GM19397 (cell line): ENCODE data around the gene CYBC1.
"Not testable (repeated sequence)": the region's sequence is repeated elsewhere in the genome, so short reads cannot be mapped to it uniquely, and the experiment has no call there.

Experiments
- ATAC-seq: cut with Tn5 transposase; IDR thresholded peaks from one replicate; pipeline ENCODE4 v1.9.1; 2021; ENCODE audit warnings: mild to moderate bottlenecking, moderate library complexity; ENCODE audit not compliant: unreplicated experiment

CYBC1 gene

GRCh38 chr17:82479602-82480001 is 29.1 kb upstream of the CYBC1 start:
- no peak for ATAC-seq

- ATAC-seq: no peak
Measured at GRCh38 chr17:82477934-82478333, 27.4 kb upstream of the CYBC1 start.

- ATAC-seq: no peak
Measured at GRCh38 chr17:82475458-82475857, 24.9 kb upstream of the CYBC1 start.

GRCh38 chr17:82474223-82475010 is 23.9 kb upstream of the CYBC1 start:
- no peak for ATAC-seq

GRCh38 chr17:82470065-82470464 is 19.5 kb upstream of the CYBC1 start:
- no peak for ATAC-seq

- ATAC-seq: no peak
Measured at GRCh38 chr17:82468692-82469091, 18.1 kb upstream of the CYBC1 start.

- ATAC-seq: no peak
Measured at GRCh38 chr17:82465023-82465603, 14.6 kb upstream of the CYBC1 start.

- no peak for ATAC-seq
Measured at GRCh38 chr17:82464567-82464929, 14.0 kb upstream of the CYBC1 start.

- no peak for ATAC-seq
Measured at GRCh38 chr17:82463925-82464566, 13.5 kb upstream of the CYBC1 start.

- ATAC-seq: no peak
Measured at GRCh38 chr17:82463391-82463790, 12.8 kb upstream of the CYBC1 start.

GRCh38 chr17:82461827-82462524 is 11.4 kb upstream of the CYBC1 start:
- ATAC-seq: no peak

- ATAC-seq: not testable (repeated sequence)
Measured at GRCh38 chr17:82459936-82460335, 9.4 kb upstream of the CYBC1 start.

- no peak for ATAC-seq
Measured at GRCh38 chr17:82458885-82459424, 8.4 kb upstream of the CYBC1 start.

- ATAC-seq: peak; percentile 93
Measured at GRCh38 chr17:82458179-82458884, 7.8 kb upstream of the CYBC1 start, which contains the start of gene NARF. Gene NARF (plus strand): TSS chr17:82458741. CDS start chr17:82458804, 63 bp downstream.

GRCh38 chr17:82457929-82458178 is 7.3 kb upstream of the CYBC1 start:
- ATAC-seq: no peak

- no peak for ATAC-seq
Measured at GRCh38 chr17:82457073-82457928, 6.7 kb upstream of the CYBC1 start.

- not testable (repeated sequence) for ATAC-seq
Measured at GRCh38 chr17:82453706-82454105, 3.2 kb upstream of the CYBC1 start.

GRCh38 chr17:82453151-82453550 is 2.6 kb upstream of the CYBC1 start:
- ATAC-seq: not testable (repeated sequence)

GRCh38 chr17:82452162-82452561 is 1.6 kb upstream of the CYBC1 start:
- ATAC-seq: no peak

GRCh38 chr17:82449883-82450356 is 632 bp downstream of the CYBC1 start:
- no peak for ATAC-seq
